Activated CD8-positive, alpha-beta memory T cell treated with anti-CD3 and anti-CD28 coated beads for 4 hours (primary cell): ENCODE measurements around the gene RCAN3.
A peak's percentile ranks its signal among the peaks of the same experiment; 100 is the strongest.

Experiments used
- DNase-seq, 2 donors: peaks; one replicate each; pipeline ENCODE4 v3.0.0-alpha.2; 2020; ENCODE audit warnings: low read depth in 2 of 2

Gene RCAN3

GRCh38 chr1:24551290-24551959, 48.8 kb downstream of the RCAN3 start:
- no peak for DNase-seq

GRCh38 chr1:24551960-24552571, 49.4 kb downstream of the RCAN3 start:
- DNase-seq: no peak

GRCh38 chr1:24553931-24554330, 51.3 kb downstream of the RCAN3 start:
- DNase-seq: no peak

DNA sequence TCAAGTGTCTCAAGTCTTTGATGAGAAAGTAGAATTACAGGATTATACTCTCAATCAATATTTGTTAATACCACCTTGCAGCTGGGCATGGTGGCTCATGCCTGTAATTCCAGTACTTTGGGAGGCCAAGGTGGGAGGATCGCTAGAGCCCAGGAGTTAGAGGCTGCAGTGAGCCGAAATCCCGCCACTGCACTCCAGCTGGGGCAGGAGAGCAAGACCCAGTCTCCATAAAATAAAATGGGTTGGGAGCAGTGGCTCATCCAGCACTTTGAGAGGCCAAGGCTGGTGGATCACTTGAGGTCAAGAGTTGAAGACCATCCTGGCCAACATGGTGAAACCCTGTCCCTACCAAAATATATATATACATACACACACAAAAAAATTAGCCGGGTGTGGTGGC, 52.1 kb downstream of the RCAN3 start:
- no peak for DNase-seq

DNA sequence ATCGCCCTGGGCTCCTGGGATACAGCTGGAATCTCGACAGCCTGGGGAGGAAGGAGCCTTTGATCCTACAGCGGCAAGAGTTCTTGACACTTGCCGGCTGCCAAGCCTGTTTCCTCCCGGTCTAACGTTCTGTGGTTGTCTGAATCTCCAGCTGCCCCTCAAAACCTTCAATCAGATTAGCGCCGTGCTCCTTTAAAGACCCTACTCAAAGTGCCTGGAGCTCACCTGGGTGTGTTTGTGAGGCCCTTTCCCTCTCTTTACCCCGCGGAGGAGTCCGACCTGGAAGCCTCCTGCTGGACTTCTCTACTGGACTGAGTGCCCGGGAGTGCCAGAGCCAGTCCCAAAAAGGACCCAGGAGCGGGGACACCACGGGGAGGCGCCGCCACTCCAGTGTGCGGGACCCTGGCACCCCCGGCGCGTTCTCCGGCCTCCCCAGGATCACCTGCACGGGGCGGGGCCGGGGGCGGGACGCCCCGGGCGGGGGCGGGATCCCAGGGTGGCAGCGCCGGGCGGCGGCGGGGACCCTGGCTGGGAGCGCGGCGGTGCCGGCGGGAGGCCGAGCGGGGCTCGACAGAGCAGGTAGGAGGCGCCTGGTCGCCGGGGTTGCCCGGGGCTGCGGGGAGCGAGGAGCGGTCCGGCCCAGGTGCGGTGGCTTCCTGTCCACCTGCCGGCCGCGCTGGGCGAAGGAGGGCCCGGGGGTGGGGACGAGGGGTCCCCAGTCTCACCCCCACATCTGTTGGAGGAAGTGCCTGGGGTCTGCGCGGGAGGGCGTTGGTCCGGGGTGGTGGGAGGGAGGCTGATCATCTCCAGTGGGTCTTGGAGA, 53.2 kb downstream of the RCAN3 start, which contains the start of gene NCMAP:
NCMAP (plus strand) TSS at position 497 of the 823 bp plus-strand sequence. CDS start 39,344 bp downstream, outside the sequence.
- peak in 1 of 2 donors; percentile 26 for DNase-seq

DNA sequence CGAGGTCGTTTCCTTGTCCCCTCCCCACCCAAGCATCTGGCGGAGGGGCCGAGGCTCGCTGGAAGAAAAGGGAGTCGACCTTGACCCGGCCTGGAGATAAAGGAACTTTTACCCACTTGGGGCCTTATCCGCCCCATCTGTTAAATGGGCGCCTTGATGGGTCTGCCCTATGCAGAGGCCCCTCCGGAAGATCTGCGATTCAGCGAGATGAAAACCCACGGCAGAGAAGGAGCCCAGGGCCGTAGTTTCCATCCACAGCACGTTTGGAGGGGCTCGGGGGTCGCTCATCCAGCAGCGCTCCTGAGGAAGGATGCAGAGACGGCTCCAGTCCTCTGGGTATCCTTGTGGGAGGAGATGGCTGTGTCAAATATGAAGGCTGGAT, 53.8 kb downstream of the RCAN3 start:
- no peak for DNase-seq

GRCh38 chr1:24557220-24557619, 54.6 kb downstream of the RCAN3 start:
- no peak for DNase-seq

DNA sequence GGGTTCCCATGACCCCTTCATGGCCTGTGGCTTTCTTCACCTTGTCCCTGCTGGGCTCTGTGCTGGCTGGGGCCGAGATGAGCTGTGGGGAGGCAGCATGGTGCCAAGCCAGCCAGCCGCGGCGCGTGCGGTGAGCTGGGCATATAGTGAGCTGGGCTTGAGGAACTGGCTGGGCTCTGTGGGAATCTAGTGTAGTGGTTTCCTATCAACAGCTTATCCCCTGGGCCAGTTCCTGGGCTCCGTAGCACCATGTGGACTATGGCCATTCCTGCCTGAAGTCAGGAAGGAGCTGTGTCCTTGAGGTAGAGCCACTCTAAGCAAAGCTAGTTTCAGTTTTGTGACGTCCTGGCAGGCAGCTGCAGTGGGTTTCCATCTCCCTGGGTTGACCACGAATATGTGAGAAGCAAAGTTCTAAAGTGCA, 55.1 kb downstream of the RCAN3 start:
- DNase-seq: no peak

DNA sequence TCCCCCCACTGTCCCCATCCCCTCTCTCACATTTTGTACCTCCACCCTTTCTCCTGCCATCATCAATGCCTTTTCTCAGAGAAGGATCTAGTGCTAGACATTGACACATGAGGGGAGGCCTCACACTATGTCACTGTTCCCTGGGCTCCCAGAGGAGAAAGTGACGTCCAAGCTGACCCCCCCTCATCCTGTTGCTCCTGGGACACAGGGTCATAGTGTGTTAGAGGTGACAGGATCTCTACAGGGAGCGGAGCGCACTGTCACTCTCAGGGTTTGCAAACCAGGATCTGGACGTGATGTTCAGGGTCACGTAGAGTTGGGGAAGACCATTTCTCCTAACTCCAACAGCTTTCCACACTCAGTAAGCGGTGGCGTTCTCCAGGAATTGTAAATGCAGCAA, 55.8 kb downstream of the RCAN3 start:
- no peak for DNase-seq

DNA sequence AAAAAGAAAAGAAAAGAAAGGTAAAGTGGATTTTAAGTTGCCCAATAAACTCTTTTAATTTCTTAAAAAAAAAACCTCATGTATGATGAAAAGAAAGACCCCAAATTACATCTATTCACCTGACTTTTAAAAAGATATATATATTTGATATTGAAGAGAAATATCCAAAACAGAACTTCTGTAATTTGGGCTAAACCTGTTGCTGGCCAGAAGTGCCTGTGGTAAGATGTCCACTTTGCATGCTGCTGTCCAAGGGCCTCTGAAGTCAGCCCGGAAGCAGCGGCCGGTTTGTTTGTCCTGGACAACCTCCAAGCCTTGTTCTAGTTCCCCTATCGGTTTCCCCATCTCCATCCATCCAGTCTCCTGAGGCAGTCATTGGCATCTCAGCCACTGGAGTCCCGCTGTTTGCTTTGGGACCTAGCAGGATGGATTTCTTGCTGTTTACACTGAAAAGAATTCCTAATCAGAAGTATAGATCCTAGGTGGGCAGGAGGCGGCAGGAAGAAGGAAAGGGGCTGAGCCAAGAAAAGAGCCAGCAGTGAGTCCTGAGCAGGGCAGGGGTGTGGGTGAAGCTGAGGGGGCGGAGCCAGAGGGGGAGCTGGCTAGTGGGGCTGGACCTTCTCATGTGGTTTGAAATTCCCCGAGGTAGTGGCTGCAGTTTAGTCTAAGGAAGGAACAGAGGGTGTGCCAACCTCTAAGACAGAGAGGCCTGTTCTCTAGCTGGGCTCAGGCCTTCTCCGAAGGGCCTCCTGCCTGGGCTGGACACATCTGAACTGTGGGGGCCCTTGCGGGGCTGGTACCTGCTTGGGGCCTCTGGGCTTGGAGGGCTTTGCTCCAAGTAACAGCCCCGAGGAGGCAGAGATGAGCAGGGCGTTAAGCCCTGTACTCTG, 56.5 kb downstream of the RCAN3 start:
- no peak for DNase-seq

- DNase-seq: no peak
These were observed 57.7 kb downstream of the RCAN3 start for GRCh38 chr1:24560361-24560760.

DNA sequence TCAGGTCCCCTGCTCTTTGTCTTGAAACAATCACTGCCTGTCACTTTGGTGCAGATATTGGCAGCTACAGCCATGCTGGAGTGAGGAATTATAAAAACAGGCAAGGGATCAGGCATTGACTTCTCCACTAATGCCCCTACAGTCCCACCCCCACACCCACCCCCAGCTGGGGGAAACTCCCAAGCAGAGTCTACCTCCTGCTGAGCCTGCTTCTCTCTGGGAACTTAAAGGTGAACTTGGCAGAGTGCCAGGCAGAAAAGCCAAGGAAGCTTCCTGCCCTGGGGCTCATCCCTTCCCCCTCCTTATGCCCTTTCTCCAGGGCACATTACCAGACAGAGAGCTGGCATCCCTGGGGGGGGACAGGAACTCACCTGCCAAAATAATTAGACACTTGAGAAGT, 60.0 kb downstream of the RCAN3 start:
- no peak for DNase-seq

GRCh38 chr1:24564695-24565094, 62.1 kb downstream of the RCAN3 start:
- DNase-seq: no peak

- DNase-seq: no peak
These were observed 63.7 kb downstream of the RCAN3 start for GRCh38 chr1:24566236-24566867.

DNA sequence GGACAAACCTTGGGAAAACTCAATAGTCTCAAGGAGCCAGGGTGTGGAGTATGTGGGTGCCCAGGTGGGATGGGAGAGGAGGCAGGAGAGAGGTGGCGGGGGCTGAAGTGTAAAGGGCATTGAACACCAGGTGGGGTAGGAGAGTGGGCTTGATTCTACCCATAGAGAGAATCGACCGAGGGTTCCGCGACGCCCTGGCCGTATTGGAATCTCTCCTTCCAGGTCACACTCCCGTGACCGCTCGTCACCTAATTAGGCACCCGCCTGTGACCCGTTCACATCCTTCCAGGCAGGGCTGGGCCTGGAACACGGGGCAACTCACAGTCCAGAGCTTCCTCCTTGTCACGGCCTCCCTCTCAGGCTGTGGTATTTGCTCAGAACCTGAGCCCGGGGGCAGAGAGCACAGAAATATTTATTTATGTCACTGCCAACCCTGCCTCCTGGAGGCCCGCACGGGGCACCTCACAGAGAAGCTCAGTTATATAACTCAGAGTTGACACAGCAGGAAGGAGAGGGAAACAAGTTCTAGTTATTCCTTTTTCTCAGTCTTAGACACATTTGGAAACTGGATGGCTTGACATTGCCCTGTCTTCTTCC, 65.3 kb downstream of the RCAN3 start:
- no peak for DNase-seq

DNA sequence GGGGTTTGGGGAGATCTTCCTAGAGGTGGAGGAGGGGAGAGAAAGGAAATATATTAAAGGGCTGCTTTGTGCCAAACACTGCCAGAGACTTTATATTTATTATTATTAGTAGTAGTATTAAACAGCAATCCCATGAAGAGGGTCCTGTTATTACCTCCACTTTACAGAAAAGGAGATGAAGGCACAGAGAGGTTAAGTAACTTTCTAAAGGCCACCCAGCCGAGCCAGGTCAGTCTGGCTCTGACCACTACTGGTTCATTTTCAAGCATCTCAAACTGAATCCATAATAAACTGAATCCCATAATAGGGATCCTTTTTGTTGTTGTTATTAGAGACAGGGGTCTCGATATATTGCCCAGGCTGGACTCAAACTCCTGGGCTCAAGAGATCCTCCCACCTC, 65.8 kb downstream of the RCAN3 start:
- DNase-seq: no peak

DNA sequence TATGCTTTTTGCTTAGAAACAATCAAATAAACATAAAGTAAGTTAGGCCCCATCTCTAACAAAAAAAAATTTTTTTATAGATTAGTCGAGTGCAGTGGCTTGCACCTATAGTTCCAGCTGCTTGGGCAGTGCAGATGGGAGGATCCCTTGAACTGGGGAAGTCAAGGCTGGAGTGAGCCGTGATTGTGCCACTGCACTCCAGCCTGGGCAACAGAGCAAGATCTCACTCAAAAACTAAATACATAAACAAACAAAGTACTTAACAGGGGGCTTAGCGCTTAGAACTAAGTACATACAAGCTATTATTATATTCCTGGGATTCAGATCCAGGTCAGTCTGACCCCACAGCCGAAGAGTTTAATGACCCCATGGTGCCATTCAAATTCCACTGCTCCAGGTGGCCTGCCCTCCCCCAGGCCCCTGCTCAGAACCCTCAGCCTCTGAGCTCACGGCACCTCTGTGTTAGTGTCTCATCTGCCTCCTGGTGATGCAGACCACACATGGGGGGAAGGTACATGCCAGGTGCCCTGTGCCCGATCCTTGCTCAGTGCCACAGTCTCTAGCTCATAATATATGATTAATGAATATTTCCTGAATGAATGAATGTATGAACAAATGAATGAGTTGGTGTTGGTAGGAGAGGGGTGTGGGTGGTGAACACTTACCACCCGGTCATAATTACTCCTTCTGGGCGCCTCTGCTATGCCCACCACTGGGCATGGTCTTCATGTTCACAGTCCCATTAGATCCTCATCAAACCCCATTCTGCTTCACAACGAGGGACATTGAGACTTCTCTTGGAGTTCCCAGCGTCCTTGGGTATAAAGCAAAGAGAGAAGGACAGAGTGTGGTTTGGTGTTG, 67.9 kb downstream of the RCAN3 start:
- DNase-seq: no peak

DNA sequence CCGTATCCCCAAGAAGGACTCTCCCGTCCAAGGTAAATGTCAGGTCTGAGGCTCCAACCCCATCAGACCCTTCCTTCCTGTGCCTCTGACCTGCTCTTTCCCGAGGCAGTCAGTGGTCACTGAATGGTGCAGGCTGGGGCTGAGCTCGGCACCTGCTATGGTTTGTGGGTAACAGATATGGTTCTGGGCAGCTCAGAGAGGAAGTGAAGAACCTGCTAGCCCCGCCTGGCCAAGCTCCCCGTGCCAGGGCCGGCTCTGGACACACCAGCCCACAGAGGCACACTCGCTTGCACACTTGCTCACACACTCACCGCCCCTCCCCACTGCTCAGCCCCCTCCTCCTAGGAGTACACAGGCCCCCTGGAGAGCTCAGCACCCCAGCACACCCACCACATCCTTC, 69.7 kb downstream of the RCAN3 start:
- no peak for DNase-seq

- DNase-seq: no peak
These were observed 73.4 kb downstream of the RCAN3 start for GRCh38 chr1:24575905-24576587.
